Measurements from ENCODE around the gene FLNC. TPM values are rescaled to one million over a fixed set of nuclear protein-coding genes. Genes with fewer than 3 reads are reported as not detected.
A peak's percentile ranks its signal among the peaks of the same experiment; 100 is the strongest.

Gene FLNC
- total RNA-seq, 4 donors from 2014 or later: 21.3 to 234 (median 57.9) TPM

DNA sequence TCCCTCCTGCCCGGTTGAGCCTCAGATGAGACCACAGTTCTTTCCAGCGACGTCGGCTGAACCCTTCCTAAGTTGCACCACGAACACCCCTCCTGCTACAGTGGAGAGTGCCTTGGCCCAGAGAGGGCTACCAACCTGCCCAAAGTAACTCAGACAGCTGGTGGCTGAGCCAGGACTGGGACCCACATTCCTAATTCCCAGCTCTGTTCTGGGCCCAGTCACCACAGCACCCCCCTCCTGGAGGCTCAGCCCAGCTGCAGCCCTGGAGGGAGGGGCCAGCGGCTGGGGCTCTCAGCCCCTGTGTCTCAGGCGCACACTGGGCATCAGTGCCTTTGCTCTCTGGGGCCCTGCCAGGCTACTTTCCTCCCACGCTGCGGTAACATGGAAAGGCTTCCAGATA lies 43.0 kb downstream of the FLNC start:
- Histone ChIP-seq H3K27me3 (no peaks in the 10 kb centered on the region), H3K4me3 (no peak overlapping the region), H3K27ac (no peak overlapping the region), H3K9me3 (no peaks in the 10 kb centered on the region), H3K36me3 (no peaks in the 10 kb centered on the region), H3K4me1 (peaks cover 8 to 39% (median 25%) of the 10 kb centered on the region in 4 donors)
- DNase-seq: no peak
- intact Hi-C loops (cut with DNase I; ENCODE audit: low total_unique reads) (loop anchor here (10.0 kb wide), 1 partner anchor 268 kb away; no protein-coding TSS in a partner anchor), in situ Hi-C loops (cut with MboI; ENCODE audit: low pct_ligation_motif_present in 1 of 4, low pct_unique_long_range_greater_than_20kb in 1 of 4, low sequenced_read_pairs in 3 of 4) (loop anchor here in 2 of 4 donors (25.0 kb wide), 2 partner anchors 89 to 261 kb away; no protein-coding TSS in a partner anchor)
- TF ChIP-seq EP300 (IDR thresholded peaks at IDR 0.05; ENCODE audit: low read depth) (no peak), POLR2AphosphoS5 (IDR thresholded peaks at IDR 0.05) (no peak), POLR2A (IDR thresholded peaks at IDR 0.05) (no peak)
- TF ChIP-seq, protein P1, sequence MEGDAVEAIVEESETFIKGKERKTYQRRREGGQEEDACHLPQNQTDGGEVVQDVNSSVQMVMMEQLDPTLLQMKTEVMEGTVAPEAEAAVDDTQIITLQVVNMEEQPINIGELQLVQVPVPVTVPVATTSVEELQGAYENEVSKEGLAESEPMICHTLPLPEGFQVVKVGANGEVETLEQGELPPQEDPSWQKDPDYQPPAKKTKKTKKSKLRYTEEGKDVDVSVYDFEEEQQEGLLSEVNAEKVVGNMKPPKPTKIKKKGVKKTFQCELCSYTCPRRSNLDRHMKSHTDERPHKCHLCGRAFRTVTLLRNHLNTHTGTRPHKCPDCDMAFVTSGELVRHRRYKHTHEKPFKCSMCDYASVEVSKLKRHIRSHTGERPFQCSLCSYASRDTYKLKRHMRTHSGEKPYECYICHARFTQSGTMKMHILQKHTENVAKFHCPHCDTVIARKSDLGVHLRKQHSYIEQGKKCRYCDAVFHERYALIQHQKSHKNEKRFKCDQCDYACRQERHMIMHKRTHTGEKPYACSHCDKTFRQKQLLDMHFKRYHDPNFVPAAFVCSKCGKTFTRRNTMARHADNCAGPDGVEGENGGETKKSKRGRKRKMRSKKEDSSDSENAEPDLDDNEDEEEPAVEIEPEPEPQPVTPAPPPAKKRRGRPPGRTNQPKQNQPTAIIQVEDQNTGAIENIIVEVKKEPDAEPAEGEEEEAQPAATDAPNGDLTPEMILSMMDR (IDR thresholded peaks at IDR 0.05): no peak
- WGBS, 2 donors (ENCODE audit: low coverage in 1 of 2): 74% methylated on average over 9 of the region's 9 CpGs; no CpG with 5 or more reads in 1 of the 2 donors

DNA sequence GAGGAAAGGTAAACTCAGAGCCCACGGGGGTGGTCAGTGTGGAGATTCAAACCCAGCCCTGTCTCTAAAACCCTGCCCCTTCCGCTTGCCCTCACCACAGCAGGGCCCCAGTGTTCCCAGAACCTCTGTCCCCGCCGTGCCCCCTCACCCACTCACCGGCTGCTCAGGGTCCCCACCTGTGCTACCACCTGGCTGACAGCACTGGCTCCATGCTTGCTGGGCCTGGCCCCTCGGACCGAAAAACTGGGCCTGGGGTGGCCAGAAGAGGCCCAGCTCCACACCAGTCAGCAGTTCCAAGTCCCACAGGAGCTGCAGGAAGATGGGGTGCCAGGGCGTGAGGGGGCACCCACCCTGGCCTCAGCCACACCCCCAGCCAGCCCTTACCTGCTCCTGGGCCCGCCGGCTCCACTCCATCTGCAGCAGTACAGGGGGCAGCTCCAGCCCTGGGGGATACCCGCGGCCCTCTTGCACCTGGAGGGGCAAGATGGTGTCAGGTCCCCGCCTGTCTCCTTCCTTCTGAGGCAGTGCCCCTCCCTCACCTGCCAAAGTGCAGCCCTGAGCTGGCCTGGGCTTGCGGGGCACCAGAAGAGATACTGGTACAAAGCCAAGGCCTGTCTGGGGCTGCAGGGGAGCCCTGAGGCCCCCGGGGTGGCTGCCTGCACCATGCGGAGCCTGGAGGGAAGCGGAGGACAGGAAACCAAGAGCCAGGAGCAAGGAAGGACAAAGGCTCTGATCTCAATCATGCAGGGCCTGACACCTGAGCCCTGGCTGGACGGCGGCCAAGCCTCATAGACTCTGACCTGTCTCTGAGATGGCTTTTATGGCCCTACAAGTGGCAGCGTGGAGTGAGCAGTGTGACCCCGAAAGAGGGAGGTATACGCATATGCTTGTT lies 44.2 kb downstream of the FLNC start:
- Histone ChIP-seq H3K36me3 (no peaks in the 10 kb centered on the region), H3K4me1 (peaks cover 0 to 28% (median 16%) of the 10 kb centered on the region in 4 donors), H3K27ac (peak overlapping the region; percentile 5 to 73 (median 48)), H3K27me3 (no peaks in the 10 kb centered on the region), H3K9me3 (no peaks in the 10 kb centered on the region), H3K4me3 (peak overlapping the region in 2 of 4 donors; percentile 22 to 26)
- peak in 2 of 3 donors; percentile 35 to 38 for TF ChIP-seq POLR2AphosphoS5 (IDR thresholded peaks at IDR 0.05)
- no peak for TF ChIP-seq POLR2A (IDR thresholded peaks at IDR 0.05)
- DNase-seq: peak; percentile 86
- in situ Hi-C loops (cut with MboI; ENCODE audit: low pct_ligation_motif_present in 1 of 4, low pct_unique_long_range_greater_than_20kb in 1 of 4, low sequenced_read_pairs in 3 of 4) (loop anchor here in 3 of 4 donors (25.0 kb wide), 2 partner anchors 88 to 262 kb away; no protein-coding TSS in a partner anchor), intact Hi-C loops (cut with DNase I; ENCODE audit: low total_unique reads) (loop anchor here (10.0 kb wide), 1 partner anchor 270 kb away; no protein-coding TSS in a partner anchor)
- 59% methylated on average over 20 of the region's 22 CpGs; no CpG with 5 or more reads in 1 of the 2 donors for WGBS, 2 donors (ENCODE audit: low coverage in 1 of 2)

DNA sequence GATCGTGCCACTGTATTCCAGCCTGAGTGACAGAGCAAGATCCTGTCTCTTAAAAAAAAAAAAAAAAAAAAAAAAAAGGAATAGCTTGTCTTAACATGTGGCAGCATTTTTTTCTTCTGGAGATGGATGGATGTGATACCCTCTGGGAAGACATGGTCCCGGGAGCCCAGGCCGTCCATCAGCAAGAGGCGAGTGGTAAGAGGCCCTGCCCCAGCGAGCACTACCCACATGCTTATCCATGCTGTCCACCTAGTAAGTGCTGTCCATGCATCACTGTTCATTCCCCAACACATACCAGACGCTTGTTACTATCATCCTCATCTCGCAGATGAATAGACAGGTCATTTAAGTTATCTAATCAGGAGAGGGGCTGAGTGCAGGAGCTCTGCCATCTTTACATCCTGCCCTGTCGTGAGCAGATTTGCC lies 45.3 kb downstream of the FLNC start:
- no peak for DNase-seq
- H3K4me1 ChIP-seq: peaks cover 0 to 19% (median 8%) of the 10 kb centered on the region in 4 donors
- TF ChIP-seq EP300 (IDR thresholded peaks at IDR 0.05; ENCODE audit: low read depth): no peak
- TF ChIP-seq POLR2AphosphoS5 (IDR thresholded peaks at IDR 0.05): no peak
- no peak for TF ChIP-seq POLR2A (IDR thresholded peaks at IDR 0.05)
- TF ChIP-seq, protein P1 (IDR thresholded peaks at IDR 0.05): no peak
- no peaks in the 10 kb centered on the region for H3K27me3 ChIP-seq
- no peaks in the 10 kb centered on the region for H3K9me3 ChIP-seq
- in situ Hi-C loops (cut with MboI; ENCODE audit: low pct_ligation_motif_present in 1 of 4, low pct_unique_long_range_greater_than_20kb in 1 of 4, low sequenced_read_pairs in 3 of 4): loop anchor here in 1 of 4 donors (25.0 kb wide), 1 partner anchor 263 kb away; no protein-coding TSS in a partner anchor
- intact Hi-C loops (cut with DNase I; ENCODE audit: low total_unique reads): loop anchor here (10.0 kb wide), 1 partner anchor 271 kb away; no protein-coding TSS in a partner anchor
- WGBS, 2 donors (ENCODE audit: low coverage in 1 of 2): 87 to 100% methylated on average over 2 to 8 of the region's 8 CpGs
- no peak overlapping the region for H3K27ac ChIP-seq
- H3K4me3 ChIP-seq: no peak overlapping the region
- no peaks in the 10 kb centered on the region for H3K36me3 ChIP-seq

GRCh38 chr7:128876127-128876526 lies 45.9 kb downstream of the FLNC start:
- Histone ChIP-seq H3K4me1 (peaks cover 0 to 19% (median 8%) of the 10 kb centered on the region in 4 donors), H3K27ac (no peak overlapping the region), H3K4me3 (no peak overlapping the region), H3K9me3 (no peaks in the 10 kb centered on the region), H3K27me3 (no peaks in the 10 kb centered on the region), H3K36me3 (no peaks in the 10 kb centered on the region)
- DNase-seq: peak; percentile 26
- TF ChIP-seq POLR2A (IDR thresholded peaks at IDR 0.05) (no peak), EP300 (IDR thresholded peaks at IDR 0.05; ENCODE audit: low read depth) (no peak), POLR2AphosphoS5 (IDR thresholded peaks at IDR 0.05) (no peak)
- TF ChIP-seq, protein P1 (IDR thresholded peaks at IDR 0.05): no peak
- intact Hi-C loops (cut with DNase I; ENCODE audit: low total_unique reads): loop anchor here (10.0 kb wide), 1 partner anchor 271 kb away; no protein-coding TSS in a partner anchor
- 40 to 56% methylated on average over 3 of the region's 3 CpGs for WGBS, 2 donors (ENCODE audit: low coverage in 1 of 2)
- in situ Hi-C loops (cut with MboI; ENCODE audit: low pct_ligation_motif_present in 1 of 4, low pct_unique_long_range_greater_than_20kb in 1 of 4, low sequenced_read_pairs in 3 of 4): loop anchor here in 1 of 4 donors (25.0 kb wide), 1 partner anchor 264 kb away; no protein-coding TSS in a partner anchor
